Heart left ventricle (tissue), 13 donors: ENCODE data around the gene HOXB6.

Experiments
- POLR2A ChIP-seq, 2 donors: fragments of 450-650 bp; IDR thresholded peaks; one replicate each; pipeline ENCODE4 v1.6.1; 2017; ENCODE audit warnings: antibody characterized with exemption in 2 of 2, mild to moderate bottlenecking in 2 of 2, moderate library complexity in 2 of 2
- TF ChIP-seq, protein P1 (sequence below), 12 donors: fragments of 200-600 bp; sonication (generic) in 4 of 12; IDR thresholded peaks; one replicate each; pipeline versions ENCODE4 v1.5.0 to v1.8.0; 2018 to 2022; ENCODE audit warnings: antibody characterized with exemption in 12 of 12, mild to moderate bottlenecking in 5 of 12
- donor health status: ischemic (EF 13 %, LVEDD 7.1; RV severe dilation, severe dysfunction).
- donor health status: DM: no; HTN: yes; CAD: no.
- donor health status: DM: no; HTN: no; CAD: no.
- donor health status: ischemic (EF 25% LVEDD 6.9; RV normal size, moderate dysfunction).
- donor health status: ischemic (EF 25% LVEDD 5.7; RV mildly dilated, moderate dysfunction).
- donor health status: ischemic (EF 35%, LVEDD 5.7; RV mildly dilated, moderate dysfunction).
- donor health status: nonischemic (EF 11% LVEDD 7.7; RV severe dilation, severe dysfunction).
- donor health status: DM: yes; HTN: yes; CAD: no.
- donor health status: PGD.
- donor health status: ischemic (EF 29% LVEDD 5.4; RV normal size, mild dysfunction).
- donor health status: nonischemic (EF 23%, LVEDD 6.1; RV moderate dilation, normal function).

DNA sequence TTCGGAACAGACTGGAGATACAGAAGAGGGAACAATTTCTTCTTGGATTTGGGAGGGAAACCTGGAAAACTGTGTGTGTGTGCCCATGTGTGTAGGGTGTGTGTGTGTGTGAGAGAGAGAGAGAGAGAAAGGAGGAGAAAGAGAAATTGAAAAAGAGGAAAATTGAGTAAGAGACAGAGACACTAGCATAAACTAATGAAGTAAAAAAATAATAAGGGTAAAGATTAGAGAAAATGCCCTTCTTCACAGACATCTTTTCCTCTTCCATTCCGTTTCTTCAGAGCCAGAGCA is 46.0 kb downstream of the HOXB6 start:
- no peak for TF ChIP-seq POLR2A (IDR thresholded peaks at IDR 0.05)
- TF ChIP-seq, protein P1, sequence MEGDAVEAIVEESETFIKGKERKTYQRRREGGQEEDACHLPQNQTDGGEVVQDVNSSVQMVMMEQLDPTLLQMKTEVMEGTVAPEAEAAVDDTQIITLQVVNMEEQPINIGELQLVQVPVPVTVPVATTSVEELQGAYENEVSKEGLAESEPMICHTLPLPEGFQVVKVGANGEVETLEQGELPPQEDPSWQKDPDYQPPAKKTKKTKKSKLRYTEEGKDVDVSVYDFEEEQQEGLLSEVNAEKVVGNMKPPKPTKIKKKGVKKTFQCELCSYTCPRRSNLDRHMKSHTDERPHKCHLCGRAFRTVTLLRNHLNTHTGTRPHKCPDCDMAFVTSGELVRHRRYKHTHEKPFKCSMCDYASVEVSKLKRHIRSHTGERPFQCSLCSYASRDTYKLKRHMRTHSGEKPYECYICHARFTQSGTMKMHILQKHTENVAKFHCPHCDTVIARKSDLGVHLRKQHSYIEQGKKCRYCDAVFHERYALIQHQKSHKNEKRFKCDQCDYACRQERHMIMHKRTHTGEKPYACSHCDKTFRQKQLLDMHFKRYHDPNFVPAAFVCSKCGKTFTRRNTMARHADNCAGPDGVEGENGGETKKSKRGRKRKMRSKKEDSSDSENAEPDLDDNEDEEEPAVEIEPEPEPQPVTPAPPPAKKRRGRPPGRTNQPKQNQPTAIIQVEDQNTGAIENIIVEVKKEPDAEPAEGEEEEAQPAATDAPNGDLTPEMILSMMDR (IDR thresholded peaks at IDR 0.05), result no peak
